Colonic mucosa (tissue), 4 donors: ENCODE results near the gene PPDPF. TPM values are rescaled to one million over a fixed set of nuclear protein-coding genes. Genes with fewer than 3 reads are reported as not detected.
"Not testable (repeated sequence)": the region's sequence is repeated elsewhere in the genome, so short reads cannot be mapped to it uniquely, and the experiment has no call there.

Experiments
- DNase-seq: peaks from one replicate; pipeline ENCODE4 v3.0.0-alpha.2; 2020
- H3K27ac ChIP-seq: fragments of 200-600 bp; one replicate; pipeline ENCODE4 v1.8.0; 2021
- H3K27me3 ChIP-seq: fragments of 200-600 bp; one replicate; pipeline ENCODE4 v1.8.0; 2021
- H3K36me3 ChIP-seq: fragments of 200-600 bp; one replicate; pipeline ENCODE4 v1.8.0; 2021
- H3K4me1 ChIP-seq: fragments of 200-600 bp; one replicate; pipeline ENCODE4 v1.8.0; 2021; ENCODE audit warnings: mild to moderate bottlenecking
- H3K4me3 ChIP-seq: fragments of 200-600 bp; one replicate; pipeline ENCODE4 v1.8.0; 2021
- H3K9ac ChIP-seq, 2 donors: one replicate each; pipeline ENCODE4 v1.7.0; 2013; ENCODE audit warnings: control low read depth in 2 of 2, low read depth in 2 of 2, low read length in 2 of 2
- H3K9me3 ChIP-seq: fragments of 200-600 bp; one replicate; pipeline ENCODE4 v1.8.0; 2021
- intact Hi-C: fragments of 100-400 bp; cut with DNase I; formaldehyde crosslinking; loops from one replicate; pipeline ENCODE4 v1.14.1; 2022
- total RNA-seq, 2 donors: library from RNA; stranded (reverse); fragmentation: NEBNext Ultra II Directional in 1 of 2; extraction: Animal tissue kit (Norgen Biotek cat#: 25700) in 1 of 2; gene quantifications; one replicate each; pipeline ENCODE4 v1.2.1, GENCODE V29; 2021
- TF ChIP-seq, protein P1 (sequence below): fragments of 200-600 bp; IDR thresholded peaks from one replicate; pipeline ENCODE4 v1.8.0; 2022; ENCODE audit warnings: antibody characterized with exemption, mild to moderate bottlenecking
- donor health status: healthy.
- donor health status: DM: no; HTN: no; CAD: no.
- donor health status: DM: no; HTN: no; CAD: no.

The PPDPF gene
- total RNA-seq, 2 donors from 2014 or later: 561 to 634 TPM

DNA sequence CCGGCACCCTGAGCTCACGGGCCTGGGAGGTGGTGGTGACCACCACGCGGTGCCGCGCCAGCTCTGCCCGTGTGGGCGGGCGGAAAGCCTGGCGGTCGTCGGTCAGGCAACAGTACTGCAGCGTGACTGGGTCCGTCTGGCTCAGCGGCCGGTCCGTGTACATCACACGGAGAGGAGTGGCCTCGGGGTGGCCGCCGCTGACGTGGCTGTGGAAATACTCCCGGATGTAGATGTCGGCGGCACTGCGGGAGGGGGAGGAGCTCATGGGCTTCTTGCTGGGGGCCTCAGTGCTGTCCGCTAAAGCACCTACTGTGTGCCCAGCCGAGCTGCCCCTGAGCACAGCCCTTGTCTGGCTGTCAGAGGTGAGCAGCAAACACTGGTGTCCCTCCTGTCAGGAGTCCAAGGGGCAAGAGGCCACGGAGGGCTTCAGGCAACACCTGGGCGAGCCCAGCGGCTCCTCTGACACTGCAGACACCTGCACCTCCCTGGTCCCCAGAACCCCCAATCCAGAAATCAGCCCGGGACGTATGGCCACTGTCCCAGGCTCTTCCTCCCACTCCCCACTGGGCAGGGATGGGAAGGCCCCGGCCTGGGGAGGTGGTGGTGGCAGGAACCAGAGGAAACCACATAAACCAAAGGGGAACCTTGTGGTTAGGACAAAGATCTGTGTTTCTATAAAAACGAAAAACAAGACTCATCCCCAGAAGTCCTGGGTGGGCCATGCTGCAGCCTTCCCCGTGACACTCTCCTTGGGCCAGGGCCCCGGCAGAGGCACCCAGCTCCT, 47.0 kb downstream of the PPDPF start:
- Histone ChIP-seq H3K4me3 (no peak overlapping the region), H3K9me3 (no peaks in the 10 kb centered on the region), H3K4me1 (no peaks in the 10 kb centered on the region), H3K27me3 (no peaks in the 10 kb centered on the region), H3K9ac (peak overlapping the region in 1 of 2 donors; percentile 27), H3K36me3 (peaks cover 5% of the 10 kb centered on the region), H3K27ac (no peak overlapping the region)
- TF ChIP-seq, protein P1, sequence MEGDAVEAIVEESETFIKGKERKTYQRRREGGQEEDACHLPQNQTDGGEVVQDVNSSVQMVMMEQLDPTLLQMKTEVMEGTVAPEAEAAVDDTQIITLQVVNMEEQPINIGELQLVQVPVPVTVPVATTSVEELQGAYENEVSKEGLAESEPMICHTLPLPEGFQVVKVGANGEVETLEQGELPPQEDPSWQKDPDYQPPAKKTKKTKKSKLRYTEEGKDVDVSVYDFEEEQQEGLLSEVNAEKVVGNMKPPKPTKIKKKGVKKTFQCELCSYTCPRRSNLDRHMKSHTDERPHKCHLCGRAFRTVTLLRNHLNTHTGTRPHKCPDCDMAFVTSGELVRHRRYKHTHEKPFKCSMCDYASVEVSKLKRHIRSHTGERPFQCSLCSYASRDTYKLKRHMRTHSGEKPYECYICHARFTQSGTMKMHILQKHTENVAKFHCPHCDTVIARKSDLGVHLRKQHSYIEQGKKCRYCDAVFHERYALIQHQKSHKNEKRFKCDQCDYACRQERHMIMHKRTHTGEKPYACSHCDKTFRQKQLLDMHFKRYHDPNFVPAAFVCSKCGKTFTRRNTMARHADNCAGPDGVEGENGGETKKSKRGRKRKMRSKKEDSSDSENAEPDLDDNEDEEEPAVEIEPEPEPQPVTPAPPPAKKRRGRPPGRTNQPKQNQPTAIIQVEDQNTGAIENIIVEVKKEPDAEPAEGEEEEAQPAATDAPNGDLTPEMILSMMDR: no peak
- intact Hi-C loops: no loop called here
- no peak for DNase-seq

DNA sequence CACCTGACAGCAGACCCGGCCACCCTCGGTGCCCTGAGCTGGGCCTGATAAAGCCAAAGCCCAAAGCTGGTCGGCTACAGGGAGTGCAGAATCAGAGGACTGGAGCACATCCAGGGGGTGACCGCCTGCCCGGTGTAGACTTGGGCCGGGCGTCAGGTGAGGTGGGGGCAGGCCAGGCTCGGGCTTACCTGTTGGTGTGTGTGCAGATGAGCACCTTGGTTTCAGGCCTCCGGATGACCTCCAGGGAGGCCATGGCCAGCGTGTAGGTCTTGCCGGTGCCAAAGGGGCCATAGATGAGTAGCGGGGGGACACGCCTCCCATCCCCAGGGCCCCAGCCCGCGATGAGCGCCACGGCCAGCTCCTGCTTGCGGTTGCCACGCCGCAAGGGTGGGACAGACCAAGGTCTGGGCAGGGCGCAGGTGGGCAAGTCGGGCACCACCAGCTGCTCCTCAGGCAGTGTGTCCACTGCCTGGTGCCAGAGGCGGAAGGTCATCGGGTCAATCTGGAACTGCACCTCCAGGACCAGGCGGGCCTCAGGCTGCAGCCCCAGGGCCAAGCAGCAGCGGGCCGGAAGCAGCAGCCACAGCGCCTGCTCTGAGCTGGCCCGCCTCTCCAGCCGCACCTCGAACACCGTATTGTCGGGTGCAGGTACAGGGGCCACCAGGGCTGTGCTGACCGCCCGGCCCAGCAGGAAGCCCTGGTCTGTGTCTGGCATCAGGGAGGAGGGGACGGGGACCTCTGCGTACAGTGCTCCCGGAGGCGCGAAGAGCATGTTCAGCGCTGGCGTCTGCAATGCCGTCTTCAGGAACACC, 47.8 kb downstream of the PPDPF start:
- no peaks in the 10 kb centered on the region for H3K9me3 ChIP-seq
- H3K4me1 ChIP-seq: peaks cover 5% of the 10 kb centered on the region
- peak overlapping the region; percentile 14 to 40 for H3K9ac ChIP-seq
- no peaks in the 10 kb centered on the region for H3K36me3 ChIP-seq
- H3K27me3 ChIP-seq: no peaks in the 10 kb centered on the region
- no peak for DNase-seq
- intact Hi-C loops: no loop called here
- H3K4me3 ChIP-seq: no peak overlapping the region
- TF ChIP-seq, protein P1: no peak
- H3K27ac ChIP-seq: no peak overlapping the region

DNA sequence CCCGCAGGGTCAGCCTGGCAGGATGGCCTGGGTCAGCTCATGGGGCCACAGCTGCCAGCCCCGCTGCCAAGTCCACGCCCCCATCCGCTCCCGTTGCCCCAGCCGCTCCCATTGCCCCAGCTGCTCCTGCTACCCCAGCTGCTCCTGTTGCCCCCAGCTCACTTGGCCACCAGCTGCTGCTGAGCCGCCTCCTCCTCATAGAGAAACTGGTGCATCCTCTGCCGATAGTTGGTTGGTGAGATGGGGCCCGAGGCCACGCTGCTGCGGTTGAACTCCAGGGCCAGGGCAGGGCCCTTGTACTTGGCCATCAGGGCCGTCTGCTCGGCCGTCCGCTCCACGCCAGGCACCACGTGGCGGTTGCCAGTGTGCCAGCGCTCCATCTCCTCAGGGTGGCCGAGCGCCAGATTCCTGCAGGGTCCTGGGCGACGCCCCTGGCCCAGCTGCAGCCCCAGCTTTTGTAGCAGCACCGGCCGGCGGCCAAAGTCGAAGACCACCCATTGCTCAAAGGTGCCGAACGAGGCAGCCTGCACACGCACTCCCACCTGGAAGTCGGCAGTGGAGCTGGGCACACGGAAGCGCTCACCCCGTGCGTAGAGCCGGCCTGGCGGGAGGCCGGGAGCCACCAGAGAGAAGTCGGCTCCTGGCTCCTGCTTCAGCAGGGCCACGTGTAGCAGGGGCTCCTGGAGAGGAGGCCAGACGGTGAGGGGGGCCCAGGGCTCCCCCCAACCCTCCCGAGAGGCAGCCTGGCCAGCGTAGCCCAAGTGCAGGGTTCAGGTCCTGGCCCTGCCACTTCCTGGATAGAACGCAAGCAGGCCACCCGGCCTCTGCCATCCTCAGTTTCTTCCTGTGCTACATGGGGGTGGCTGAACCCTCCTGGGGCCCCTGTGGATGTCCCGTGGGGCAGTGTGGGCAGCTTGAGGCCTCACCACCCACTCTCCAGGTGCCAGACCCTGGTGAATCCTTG, 48.7 kb downstream of the PPDPF start:
- Histone ChIP-seq H3K27ac (no peak overlapping the region), H3K36me3 (no peaks in the 10 kb centered on the region)
- TF ChIP-seq, protein P1: no peak

DNA sequence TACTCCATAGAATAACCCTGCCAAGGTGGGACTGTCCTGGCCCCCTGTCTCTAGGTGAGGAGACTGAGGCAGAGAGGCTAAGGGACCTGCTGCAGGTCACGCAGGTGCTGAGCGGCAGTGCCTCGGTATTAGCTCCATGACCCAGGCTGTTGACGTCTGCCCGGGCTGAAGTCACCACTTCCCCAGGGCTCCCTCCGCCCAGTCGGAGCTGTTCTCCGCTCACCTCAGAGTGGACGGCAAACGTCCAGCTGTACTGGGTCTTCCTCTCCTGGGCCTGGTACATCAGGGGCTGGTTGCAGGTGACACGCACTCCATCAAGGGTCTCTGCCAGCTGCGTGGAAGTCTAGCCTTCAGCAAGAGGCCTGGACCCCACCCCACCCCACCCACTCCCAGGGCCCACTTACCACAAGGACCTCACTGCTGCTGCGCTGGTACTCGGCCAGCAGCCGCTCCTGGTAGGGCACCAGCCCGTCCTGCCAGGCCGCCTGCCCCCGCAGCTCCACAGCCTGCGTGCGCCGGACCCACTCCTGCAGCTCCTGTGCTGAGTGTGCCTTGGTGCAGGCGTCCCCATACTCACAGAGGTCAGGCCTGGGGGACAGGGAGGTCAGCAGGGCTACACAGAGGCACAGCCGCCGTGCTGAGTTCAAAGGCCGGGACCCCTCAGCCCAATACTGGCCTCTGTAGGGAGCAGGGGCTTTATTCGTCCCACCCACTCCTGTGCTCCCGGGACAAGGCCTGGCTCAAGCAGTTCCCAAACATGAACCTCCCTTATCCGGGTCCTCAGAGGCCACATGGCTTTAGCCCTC, 49.9 kb downstream of the PPDPF start:
- Histone ChIP-seq H3K27me3 (no peaks in the 10 kb centered on the region), H3K9me3 (no peaks in the 10 kb centered on the region), H3K4me1 (peaks cover 9% of the 10 kb centered on the region), H3K9ac (no peak overlapping the region), H3K27ac (no peak overlapping the region), H3K4me3 (no peak overlapping the region), H3K36me3 (no peaks in the 10 kb centered on the region)
- intact Hi-C loops: no loop called here
- no peak for DNase-seq
- TF ChIP-seq, protein P1: no peak

More for the DNA sequence above, 48.7 kb downstream of the PPDPF start:
- Histone ChIP-seq H3K27me3 (no peaks in the 10 kb centered on the region), H3K9ac (no peak overlapping the region), H3K9me3 (no peaks in the 10 kb centered on the region), H3K4me3 (no peak overlapping the region), H3K4me1 (peaks cover 6% of the 10 kb centered on the region)
- intact Hi-C loops: no loop called here
- DNase-seq: no peak

DNA sequence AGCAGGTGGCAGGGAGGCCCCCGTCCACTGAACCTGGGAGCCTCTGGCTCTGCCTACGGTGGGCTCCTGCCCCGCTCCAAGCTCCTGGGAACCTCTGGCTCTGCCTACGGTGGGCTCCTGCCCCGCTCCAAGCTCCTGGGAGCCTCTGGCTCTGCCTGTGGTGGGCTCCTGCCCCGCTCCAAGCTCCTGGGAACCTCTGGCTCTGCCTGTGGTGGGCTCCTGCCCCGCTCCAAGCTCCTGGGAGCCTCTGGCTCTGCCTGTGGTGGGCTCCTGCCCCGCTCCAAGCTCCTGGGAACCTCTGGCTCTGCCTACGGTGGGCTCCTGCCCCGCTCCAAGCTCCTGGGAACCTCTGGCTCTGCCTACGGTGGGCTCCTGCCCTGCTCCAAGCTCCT, 50.5 kb downstream of the PPDPF start:
- intact Hi-C loops, DNase-seq, H3K9me3 ChIP-seq, H3K27me3 ChIP-seq, H3K4me3 ChIP-seq, H3K27ac ChIP-seq, H3K4me1 ChIP-seq, H3K36me3 ChIP-seq, H3K9ac ChIP-seq: not testable (repeated sequence)

Other genes with a start within 250 kb of the PPDPF start
- 100 to 1,000 TPM in 1 of 2 donors, 10 to 100 TPM in 1; 66.9 to 109 TPM for gene ARFGAP1, start 248.0 kb upstream of the PPDPF start, total RNA-seq
- not detected for gene COL20A1, start 227.6 kb upstream of the PPDPF start, total RNA-seq
- under 1 TPM in 1 of 2 donors, not detected in 1; 0.05 TPM for gene CHRNA4, start 159.4 kb upstream of the PPDPF start, total RNA-seq
- under 1 TPM; 0.19 to 0.27 TPM for gene KCNQ2, start 48.1 kb upstream of the PPDPF start, total RNA-seq
- gene EEF1A2, start 21.7 kb upstream of the PPDPF start, total RNA-seq: 1 to 10 TPM; 1.5 to 3.2 TPM
- gene PTK6, start 16.6 kb downstream of the PPDPF start, total RNA-seq: 10 to 100 TPM; 69.0 to 91.1 TPM
- gene SRMS, start 27.0 kb downstream of the PPDPF start, total RNA-seq: under 1 TPM; 0.32 to 0.49 TPM
- under 1 TPM; 0.35 to 0.69 TPM for gene FNDC11, start 33.4 kb downstream of the PPDPF start, total RNA-seq
- 10 to 100 TPM; 36.3 to 38.0 TPM for gene HELZ2, start 53.5 kb downstream of the PPDPF start, total RNA-seq
- gene GMEB2, start 106.3 kb downstream of the PPDPF start, total RNA-seq: 10 to 100 TPM; 11.5 to 14.8 TPM
- gene STMN3, start 132.7 kb downstream of the PPDPF start, total RNA-seq: 1 to 10 TPM; 2.5 to 5.3 TPM
- 10 to 100 TPM; 25.7 to 34.9 TPM for gene RTEL1, start 137.5 kb downstream of the PPDPF start, total RNA-seq
- gene TNFRSF6B, start 175.9 kb downstream of the PPDPF start, total RNA-seq: 1 to 10 TPM in 1 of 2 donors, not detected in 1; 7.5 TPM
- gene ARFRP1, start 187.2 kb downstream of the PPDPF start, total RNA-seq: 10 to 100 TPM; 35.3 to 76.9 TPM
- 10 to 100 TPM; 27.2 to 41.4 TPM for gene ZGPAT, start 187.3 kb downstream of the PPDPF start, total RNA-seq
- gene LIME1, start 215.9 kb downstream of the PPDPF start, total RNA-seq: 10 to 100 TPM; 10.8 to 20.0 TPM
- gene SLC2A4RG, start 219.0 kb downstream of the PPDPF start, total RNA-seq: 10 to 100 TPM; 44.3 to 75.3 TPM